ENCODE data around the gene OR4D1. TPM values are rescaled to one million over a fixed set of nuclear protein-coding genes. Genes with fewer than 3 reads are reported as not detected.

Gene OR4D1
- total and polyA plus RNA-seq, 10 donors, result 0.09 to 0.46 (median 0.19) TPM; not detected in 1

- H3K4me1 ChIP-seq, result peaks cover 0 to 7% (median 0%) of the 10 kb centered on the region in 6 donors
These were observed 38.4 kb downstream of the OR4D1 start for GRCh38 chr17:58186591-58186990.

GRCh38 chr17:58187063-58187462, 38.9 kb downstream of the OR4D1 start:
- WGBS, 5 donors, result 86 to 96% (median 92%) methylated on average over 6 of the region's 6 CpGs
- Histone ChIP-seq H3K4me1 (peaks cover 0 to 7% (median 0%) of the 10 kb centered on the region in 6 donors), H3K27ac (no peak overlapping the region), H3K36me3 (no peaks in the 10 kb centered on the region), H3K27me3 (replicated peaks in 1 of 7) (peaks cover 0 to 30% (median 8%) of the 10 kb centered on the region in 7 donors), H3K9me3 (no peaks in the 10 kb centered on the region), H3K4me3 (no peak overlapping the region)
- intact Hi-C loops (cut with DNase I; ENCODE audit: low total_unique reads), result no loop called here
- no peak for DNase-seq
- TF ChIP-seq CTCF (IDR thresholded peaks at IDR 0.05 in 8 of 11, conservative IDR thresholded peaks at IDR 0.05 in 3 of 11) (no peak), POLR2AphosphoS5 (IDR thresholded peaks at IDR 0.05) (no peak), POLR2A (IDR thresholded peaks at IDR 0.05) (no peak)

More at GRCh38 chr17:58186591-58186990, 38.4 kb downstream of the OR4D1 start:
- no peaks in the 10 kb centered on the region for H3K36me3 ChIP-seq
- DNase-seq, result no peak
- no peak overlapping the region for H3K27ac ChIP-seq
- TF ChIP-seq POLR2A (IDR thresholded peaks at IDR 0.05), result no peak
- no peak for TF ChIP-seq CTCF (IDR thresholded peaks at IDR 0.05 in 8 of 11, conservative IDR thresholded peaks at IDR 0.05 in 3 of 11)
- TF ChIP-seq POLR2AphosphoS5 (IDR thresholded peaks at IDR 0.05), result no peak
- intact Hi-C loops (cut with DNase I; ENCODE audit: low total_unique reads), result no loop called here
- H3K4me3 ChIP-seq, result no peak overlapping the region
- WGBS, 5 donors, result 85 to 97% (median 91%) methylated on average over 4 of the region's 4 CpGs
- peaks cover 0 to 26% (median 8%) of the 10 kb centered on the region in 7 donors for H3K27me3 ChIP-seq (replicated peaks in 1 of 7)
- H3K9me3 ChIP-seq, result no peaks in the 10 kb centered on the region

GRCh38 chr17:58187675-58188074, 39.5 kb downstream of the OR4D1 start:
- Histone ChIP-seq H3K4me1 (peaks cover 0 to 7% (median 0%) of the 10 kb centered on the region in 6 donors), H3K27ac (no peak overlapping the region), H3K27me3 (replicated peaks in 1 of 7) (peaks cover 0 to 35% (median 8%) of the 10 kb centered on the region in 7 donors), H3K36me3 (no peaks in the 10 kb centered on the region), H3K4me3 (no peak overlapping the region), H3K9me3 (no peaks in the 10 kb centered on the region)
- TF ChIP-seq CTCF (IDR thresholded peaks at IDR 0.05 in 8 of 11, conservative IDR thresholded peaks at IDR 0.05 in 3 of 11) (no peak), POLR2AphosphoS5 (IDR thresholded peaks at IDR 0.05) (no peak)
- WGBS, 5 donors, result 52 to 71% (median 65%) methylated on average over 7 of the region's 7 CpGs
- intact Hi-C loops (cut with DNase I; ENCODE audit: low total_unique reads), result no loop called here
- no peak for DNase-seq

- TF ChIP-seq CTCF (IDR thresholded peaks at IDR 0.05 in 8 of 11, conservative IDR thresholded peaks at IDR 0.05 in 3 of 11) (no peak), POLR2A (IDR thresholded peaks at IDR 0.05) (no peak), POLR2AphosphoS5 (IDR thresholded peaks at IDR 0.05) (no peak)
- Histone ChIP-seq H3K36me3 (no peaks in the 10 kb centered on the region), H3K27me3 (replicated peaks in 1 of 7) (peaks cover 0 to 48% (median 8%) of the 10 kb centered on the region in 7 donors), H3K9me3 (no peaks in the 10 kb centered on the region), H3K27ac (no peak overlapping the region), H3K4me3 (no peak overlapping the region), H3K4me1 (peaks cover 0 to 7% (median 0%) of the 10 kb centered on the region in 6 donors)
- no peak for DNase-seq
- WGBS, 5 donors, result 60 to 72% (median 64%) methylated on average over 11 of the region's 11 CpGs
- intact Hi-C loops (cut with DNase I; ENCODE audit: low total_unique reads), result no loop called here
These were observed 41.4 kb downstream of the OR4D1 start for GRCh38 chr17:58189436-58190146.
